Gastrocnemius medialis (tissue), 4 donors: ENCODE data around the gene SNRK. TPM values are rescaled to one million over a fixed set of nuclear protein-coding genes. Genes with fewer than 3 reads are reported as not detected.

ENCODE experiments used
- ATAC-seq, 2 donors: fragments of 150-250 bp; one replicate each; pipeline ENCODE4 v1.9.1; 2016
- DNase-seq, 2 donors: peaks; one replicate each; pipeline ENCODE4 v3.0.0-alpha.2; 2019
- H3K27ac ChIP-seq, 4 donors: fragments of 200-600 bp; sonication (generic); 1 replicate in 1 of 4; 2 replicates in 3 of 4; pipeline ENCODE4 v1.5.1; 2016 to 2018; ENCODE audit warnings: mild to moderate bottlenecking in 2 of 4, moderate library complexity in 1 of 4
- H3K27me3 ChIP-seq, 3 donors: fragments of 200-600 bp; sonication (generic) in 2 of 3; 1 replicate in 1 of 3; 2 replicates in 2 of 3; pipeline versions ENCODE4 v1.5.1 to v1.6.0; 2016 to 2019; ENCODE audit warnings: mild to moderate bottlenecking in 1 of 3, moderate library complexity in 1 of 3
- H3K36me3 ChIP-seq, 2 donors: fragments of 200-600 bp; sonication (generic) in 1 of 2; one replicate each; pipeline ENCODE4 v1.5.1; 2017 to 2018
- H3K4me1 ChIP-seq, 2 donors: fragments of 200-600 bp; sonication (generic) in 1 of 2; one replicate each; pipeline ENCODE4 v1.5.1; 2016 to 2017; ENCODE audit warnings: mild to moderate bottlenecking in 2 of 2
- H3K4me3 ChIP-seq, 4 donors: fragments of 200-600 bp; sonication (generic) in 3 of 4; 1 replicate in 1 of 4; 2 replicates in 3 of 4; pipeline ENCODE4 v1.5.1; 2016 to 2019; ENCODE audit warnings: mild to moderate bottlenecking in 2 of 4
- H3K9me3 ChIP-seq, 3 donors: fragments of 200-600 bp; sonication (generic) in 2 of 3; 1 replicate in 1 of 3; 2 replicates in 2 of 3; pipeline ENCODE4 v1.5.1; 2016 to 2019
- POLR2A ChIP-seq, 2 donors: fragments of 450-650 bp; IDR thresholded peaks; one replicate each; pipeline ENCODE4 v1.6.1; 2017; ENCODE audit warnings: antibody characterized with exemption in 2 of 2, mild to moderate bottlenecking in 2 of 2, moderate library complexity in 2 of 2
- in situ Hi-C, 4 donors: fragments of 200-750 bp; cut with MboI; loops; one replicate each; pipeline versions ENCODE4 v1.15.0 to v1.8.0; 2017; ENCODE audit warnings: low sequenced_read_pairs in 4 of 4
- intact Hi-C: fragments of 100-400 bp; cut with DNase I; formaldehyde crosslinking; loops from one replicate; pipeline ENCODE4 v1.15.1; 2023; ENCODE audit warnings: low total_unique reads
- total RNA-seq, 4 donors: library from RNA; depleted of rRNA; stranded (reverse); fragments of >200 nt; gene quantifications; one replicate each; pipeline versions ENCODE4 v1.1.0 to v1.2.3, GENCODE V29; 2016
- TF ChIP-seq, protein P1 (sequence below), 5 experiments: fragments of 450-650 bp in 3 of 5; fragments of 200-600 bp in 2 of 5; sonication (generic) in 2 of 5; IDR thresholded peaks in 4 of 5; conservative IDR thresholded peaks in 1 of 5; 1 replicate in 4 of 5; 2 replicates in 1 of 5; pipeline ENCODE4 v1.5.1; 2016 to 2019; ENCODE audit warnings: antibody characterized with exemption in 5 of 5, mild to moderate bottlenecking in 3 of 5, moderate library complexity in 3 of 5

SNRK gene
- total RNA-seq, 4 donors from 2014 or later = 18.4 to 29.0 (median 21.9) TPM

DNA sequence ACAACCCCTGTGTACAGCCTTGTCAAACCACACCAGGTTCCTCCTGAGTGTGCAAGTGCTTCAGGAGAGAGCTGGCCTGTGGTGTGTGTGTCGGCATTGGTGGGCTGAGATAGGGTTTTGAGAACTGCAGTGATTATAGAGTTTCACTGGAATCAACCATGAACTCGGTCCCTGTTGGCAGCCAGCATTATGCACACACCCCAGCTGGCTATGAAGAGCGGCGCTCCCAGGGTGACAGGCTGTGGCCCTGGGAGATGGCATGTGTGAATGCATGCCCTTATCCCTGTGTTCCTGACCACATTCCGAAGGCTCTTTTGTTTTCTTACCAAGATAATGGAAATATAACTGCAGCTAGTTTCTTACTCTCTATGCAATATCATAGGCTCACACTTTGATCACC lies 101.8 kb downstream of the SNRK start:
- TF ChIP-seq, protein P1, sequence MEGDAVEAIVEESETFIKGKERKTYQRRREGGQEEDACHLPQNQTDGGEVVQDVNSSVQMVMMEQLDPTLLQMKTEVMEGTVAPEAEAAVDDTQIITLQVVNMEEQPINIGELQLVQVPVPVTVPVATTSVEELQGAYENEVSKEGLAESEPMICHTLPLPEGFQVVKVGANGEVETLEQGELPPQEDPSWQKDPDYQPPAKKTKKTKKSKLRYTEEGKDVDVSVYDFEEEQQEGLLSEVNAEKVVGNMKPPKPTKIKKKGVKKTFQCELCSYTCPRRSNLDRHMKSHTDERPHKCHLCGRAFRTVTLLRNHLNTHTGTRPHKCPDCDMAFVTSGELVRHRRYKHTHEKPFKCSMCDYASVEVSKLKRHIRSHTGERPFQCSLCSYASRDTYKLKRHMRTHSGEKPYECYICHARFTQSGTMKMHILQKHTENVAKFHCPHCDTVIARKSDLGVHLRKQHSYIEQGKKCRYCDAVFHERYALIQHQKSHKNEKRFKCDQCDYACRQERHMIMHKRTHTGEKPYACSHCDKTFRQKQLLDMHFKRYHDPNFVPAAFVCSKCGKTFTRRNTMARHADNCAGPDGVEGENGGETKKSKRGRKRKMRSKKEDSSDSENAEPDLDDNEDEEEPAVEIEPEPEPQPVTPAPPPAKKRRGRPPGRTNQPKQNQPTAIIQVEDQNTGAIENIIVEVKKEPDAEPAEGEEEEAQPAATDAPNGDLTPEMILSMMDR (IDR thresholded peaks at IDR 0.05 in 4 of 5, conservative IDR thresholded peaks at IDR 0.05 in 1 of 5) = no peak
- TF ChIP-seq POLR2A (IDR thresholded peaks at IDR 0.05) = no peak
- ATAC-seq (no peak), DNase-seq (no peak)
- Histone ChIP-seq H3K4me3 (no peak overlapping the region), H3K27ac (peak overlapping the region in 2 of 4 donors; percentile 67 to 78), H3K9me3 (no peaks in the 10 kb centered on the region), H3K27me3 (no peaks in the 10 kb centered on the region), H3K36me3 (no peaks in the 10 kb centered on the region), H3K4me1 (peaks cover 21 to 26% of the 10 kb centered on the region in 2 donors)
- in situ Hi-C loops (no loop called here), intact Hi-C loops (no loop called here)

DNA sequence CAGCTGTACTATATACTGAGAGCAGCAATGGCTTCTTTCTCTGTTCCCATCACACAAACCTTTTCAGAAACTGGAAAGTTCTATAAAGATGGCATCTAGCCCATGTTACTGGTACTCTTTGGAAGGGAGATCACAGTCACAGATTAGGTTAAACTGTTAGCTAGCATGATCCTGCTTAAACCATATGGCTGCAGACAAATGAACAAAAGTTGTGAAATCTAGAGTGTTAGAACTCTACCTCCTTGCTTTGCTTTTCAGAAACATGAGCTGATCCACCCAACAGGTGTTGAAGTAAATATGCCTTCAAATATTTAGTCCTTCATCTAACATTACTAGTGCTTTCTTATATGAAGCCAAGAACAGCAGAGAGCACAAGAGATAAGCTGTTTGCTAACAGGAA lies 102.6 kb downstream of the SNRK start:
- in situ Hi-C loops = no loop called here
- intact Hi-C loops = no loop called here
- no peaks in the 10 kb centered on the region for H3K9me3 ChIP-seq
- H3K4me3 ChIP-seq = no peak overlapping the region
- H3K36me3 ChIP-seq = no peaks in the 10 kb centered on the region
- H3K27me3 ChIP-seq = no peaks in the 10 kb centered on the region
- TF ChIP-seq, protein P1 (IDR thresholded peaks at IDR 0.05 in 4 of 5, conservative IDR thresholded peaks at IDR 0.05 in 1 of 5) = no peak
- no peak for TF ChIP-seq POLR2A (IDR thresholded peaks at IDR 0.05)
- ATAC-seq = peak; percentile 63 to 72
- peaks cover 21 to 26% of the 10 kb centered on the region in 2 donors for H3K4me1 ChIP-seq
- no peak for DNase-seq
- peak overlapping the region; percentile 39 to 78 (median 68) for H3K27ac ChIP-seq

DNA sequence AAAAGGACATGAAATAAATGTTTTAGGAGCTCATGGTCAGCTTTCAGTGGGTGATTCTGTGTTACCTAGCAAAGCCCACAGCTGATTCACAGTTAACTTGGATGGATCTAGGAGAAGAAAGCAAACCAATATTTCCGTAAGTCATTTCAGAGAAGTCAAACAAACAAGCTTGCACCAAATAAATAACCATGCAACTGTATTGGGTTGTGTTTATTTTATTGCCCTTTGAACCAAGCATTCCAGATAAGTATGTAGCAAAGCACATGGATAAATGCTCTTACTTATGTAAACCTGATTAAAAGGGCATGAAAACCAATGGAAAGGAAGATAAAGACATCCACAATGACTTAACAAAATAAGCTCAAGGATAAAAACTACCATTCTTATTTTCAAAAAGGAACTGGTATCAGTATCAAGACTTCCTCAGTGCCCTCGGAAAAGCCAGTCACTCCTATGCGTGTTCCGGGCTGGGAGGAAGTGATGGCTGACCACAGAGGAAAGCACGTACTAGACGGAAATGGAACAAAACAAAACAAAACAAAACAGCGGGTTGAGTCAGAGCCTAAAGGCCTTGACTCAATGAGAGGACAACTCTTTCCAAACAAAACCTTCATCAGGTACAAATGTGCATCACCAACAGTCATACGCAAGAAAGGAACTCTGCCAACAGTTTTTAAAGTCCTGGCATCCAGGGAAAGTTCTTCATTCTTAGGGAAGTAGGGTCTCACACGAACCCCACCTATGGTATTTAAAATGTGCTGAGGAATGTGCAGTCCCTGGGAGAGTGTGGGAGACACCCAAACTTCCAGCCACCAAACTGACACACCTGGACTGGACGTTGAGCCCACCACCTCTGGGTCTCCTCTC lies 103.3 kb downstream of the SNRK start:
- in situ Hi-C loops = no loop called here

DNA sequence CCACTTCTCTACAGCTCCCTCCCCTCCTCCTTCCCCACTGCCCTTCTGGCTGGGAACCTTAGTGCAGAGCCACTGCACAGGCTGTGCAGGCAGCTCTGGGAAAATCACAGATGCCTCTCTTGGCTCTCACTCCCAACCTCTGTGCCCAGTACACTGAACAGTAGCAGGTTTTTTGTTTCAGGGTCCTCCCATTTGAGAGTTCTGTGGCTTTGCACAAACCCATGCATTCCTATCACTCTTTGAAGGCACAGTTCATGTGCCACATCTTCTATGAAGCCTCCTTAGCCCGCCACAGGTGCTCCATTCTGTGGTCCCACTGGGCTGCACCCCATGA lies 103.9 kb downstream of the SNRK start:
- peak in 1 of 2 donors; percentile 28 for ATAC-seq
- no peak for DNase-seq
- Histone ChIP-seq H3K27ac (peak overlapping the region; percentile 57 to 78 (median 68)), H3K36me3 (no peaks in the 10 kb centered on the region), H3K27me3 (no peaks in the 10 kb centered on the region), H3K4me3 (no peak overlapping the region), H3K4me1 (peaks cover 21 to 38% of the 10 kb centered on the region in 2 donors), H3K9me3 (no peaks in the 10 kb centered on the region)
- intact Hi-C loops = no loop called here
- in situ Hi-C loops = no loop called here
- TF ChIP-seq, protein P1 (IDR thresholded peaks at IDR 0.05 in 4 of 5, conservative IDR thresholded peaks at IDR 0.05 in 1 of 5) = no peak
- no peak for TF ChIP-seq POLR2A (IDR thresholded peaks at IDR 0.05)

More for the DNA sequence above, 103.3 kb downstream of the SNRK start:
- intact Hi-C loops = no loop called here
- Histone ChIP-seq H3K9me3 (no peaks in the 10 kb centered on the region), H3K36me3 (no peaks in the 10 kb centered on the region), H3K4me3 (no peak overlapping the region), H3K4me1 (peaks cover 21 to 32% of the 10 kb centered on the region in 2 donors), H3K27me3 (no peaks in the 10 kb centered on the region), H3K27ac (peak overlapping the region; percentile 57 to 78 (median 68))
- no peak for DNase-seq
- TF ChIP-seq, protein P1 (IDR thresholded peaks at IDR 0.05 in 4 of 5, conservative IDR thresholded peaks at IDR 0.05 in 1 of 5) = no peak
- TF ChIP-seq POLR2A (IDR thresholded peaks at IDR 0.05) = no peak
- peak; percentile 52 to 66 for ATAC-seq
